Measurements from ENCODE around the gene CFAP99. TPM values are rescaled to one million over a fixed set of nuclear protein-coding genes. Genes with fewer than 3 reads are reported as not detected.
"Not testable (repeated sequence)": the region's sequence is repeated elsewhere in the genome, so short reads cannot be mapped to it uniquely, and the experiment has no call there.

Gene CFAP99
- total and polyA plus RNA-seq, 2 donors (not counting 1 experiment from before 2014, with no cell fraction given) = not detected

- not testable (repeated sequence) for H3K4me3 ChIP-seq (ENCODE audit: control extremely low read depth in 1 of 5, extremely low read depth in 1 of 5, insufficient read depth in 1 of 5, low read depth in 2 of 5, low read length in 4 of 5); H3K4me2 ChIP-seq (replicated peaks; ENCODE audit: low read depth, low read length, poor library complexity, severe bottlenecking); H2AFZ ChIP-seq (ENCODE audit: insufficient read depth, low read depth, low read length, poor library complexity, severe bottlenecking); DNase-seq; H3K27ac ChIP-seq (ENCODE audit: low read length in 2 of 2); H3K9ac ChIP-seq (ENCODE audit: low read length); ATAC-seq (ENCODE audit: low read depth); H3K36me3 ChIP-seq (replicated peaks in 1 of 2; ENCODE audit: control extremely low read depth in 1 of 2, control insufficient read depth in 1 of 2, extremely low read depth in 1 of 2, insufficient read depth in 2 of 2, low read length in 1 of 2); H3K9me3 Mint-ChIP-seq (ENCODE audit: insufficient read depth); H3K27ac Mint-ChIP-seq; H3K4me3 Mint-ChIP-seq; H3K27me3 ChIP-seq (replicated peaks in 1 of 4; ENCODE audit: control extremely low read depth in 1 of 4, control insufficient read depth in 3 of 4, insufficient read depth in 4 of 4, low read length in 3 of 4); H3K9me3 ChIP-seq (ENCODE audit: control extremely low read depth in 1 of 3, control insufficient read depth in 2 of 3, insufficient read depth in 1 of 3, low read length in 2 of 3); H3K27me3 Mint-ChIP-seq
- intact Hi-C loops (cut with micrococcal nuclease) = loop anchor here (5.0 kb wide), 3 partner anchors 183 to 753 kb away; partner anchors contain the start of gene SLBP
- H3K4me1 ChIP-seq (ENCODE audit: control insufficient read depth in 2 of 2, insufficient read depth in 2 of 2, low read length in 2 of 2) = peaks cover 21 to 26% of the 10 kb centered on the region in 2 donors
- POLR2A ChIA-PET = interaction anchor here (0.6 kb wide), 1 partner anchor 11 kb away, joined by 6 read pairs; no protein-coding TSS in a partner anchor
- CTCF ChIA-PET = interaction anchor here (0.7 to 7.5 kb wide), 4 partner anchors 16 to 246 kb away, joined by 3 to 54 read pairs (median 4); partner anchors contain the start of gene CFAP99
- peaks cover 55% of the 10 kb centered on the region for H3K79me2 ChIP-seq (ENCODE audit: control insufficient read depth, insufficient read depth, low read length)
- H3K4me1 Mint-ChIP-seq = peaks cover 31% of the 10 kb centered on the region
- peaks cover 31% of the 10 kb centered on the region for H4K20me1 ChIP-seq (ENCODE audit: control insufficient read depth, insufficient read depth, low read length, poor library complexity, severe bottlenecking)
Measured at GRCh38 chr4:2465544-2465943, 46.8 kb downstream of the CFAP99 start.

- H3K27ac Mint-ChIP-seq = peak within 1 kb of the TSS; percentile 99
- Histone ChIP-seq H3K9ac (ENCODE audit: low read length) (peak within 1 kb of the TSS; percentile 96), H3K27me3 (replicated peaks in 1 of 4; ENCODE audit: control extremely low read depth in 1 of 4, control insufficient read depth in 3 of 4, insufficient read depth in 4 of 4, low read length in 3 of 4) (no peaks in the 10 kb centered on the region), H3K36me3 (replicated peaks in 1 of 2; ENCODE audit: control extremely low read depth in 1 of 2, control insufficient read depth in 1 of 2, extremely low read depth in 1 of 2, insufficient read depth in 2 of 2, low read length in 1 of 2) (peaks cover 5 to 23% of the 10 kb centered on the region in 2 experiments), H3K9me3 (ENCODE audit: control extremely low read depth in 1 of 3, control insufficient read depth in 2 of 3, insufficient read depth in 1 of 3, low read length in 2 of 3) (no peaks in the 10 kb centered on the region), H3K27ac (ENCODE audit: low read length in 2 of 2) (peak within 1 kb of the TSS; percentile 90 to 97), H2AFZ (ENCODE audit: insufficient read depth, low read depth, low read length, poor library complexity, severe bottlenecking) (peak within 1 kb of the TSS; percentile 96), H4K20me1 (ENCODE audit: control insufficient read depth, insufficient read depth, low read length, poor library complexity, severe bottlenecking) (peaks cover 54% of the 10 kb centered on the region), H3K4me2 (replicated peaks; ENCODE audit: low read depth, low read length, poor library complexity, severe bottlenecking) (peak within 1 kb of the TSS; percentile 91), H3K79me2 (ENCODE audit: control insufficient read depth, insufficient read depth, low read length) (peaks cover 81% of the 10 kb centered on the region), H3K4me3 (ENCODE audit: control extremely low read depth in 1 of 5, extremely low read depth in 1 of 5, insufficient read depth in 1 of 5, low read depth in 2 of 5, low read length in 4 of 5) (peak within 1 kb of the TSS; percentile 77 to 99 (median 90)), H3K4me1 (ENCODE audit: control insufficient read depth in 2 of 2, insufficient read depth in 2 of 2, low read length in 2 of 2) (peaks cover 31 to 33% of the 10 kb centered on the region in 2 donors)
- intact Hi-C loops (cut with micrococcal nuclease) = loop anchor here (1.0 to 5.0 kb wide), 9 partner anchors 17 to 756 kb away; partner anchors contain the start of genes FAM193A, GRK4, HAUS3 and MXD4
- under 1% methylated on average over 73 of the region's 74 CpGs for WGBS (ENCODE audit: insufficient coverage)
- DNase-seq (peak; percentile 96), ATAC-seq (ENCODE audit: low read depth) (peak; percentile 85)
- TF ChIP-seq CTCF (IDR thresholded peaks at IDR 0.05) (no peak), EZH2 (IDR thresholded peaks at IDR 0.05; ENCODE audit: borderline replicate concordance, insufficient read depth, low read depth, low read length, poor library complexity, severe bottlenecking) (no peak)
- H3K4me1 Mint-ChIP-seq = peaks cover 45% of the 10 kb centered on the region
- H3K9me3 Mint-ChIP-seq (ENCODE audit: insufficient read depth) = no peaks in the 10 kb centered on the region
- ChIA-PET POLR2A (interaction anchor here (0.6 to 2.8 kb wide), 9 partner anchors 12 to 494 kb away, joined by 3 to 19 read pairs (median 6); partner anchors contain the start of genes FAM193A and MXD4), CTCF (interaction anchor here (0.6 to 3.8 kb wide), 10 partner anchors 12 to 249 kb away, joined by 3 to 29 read pairs (median 4); partner anchors contain the start of gene FAM193A)
- peak within 1 kb of the TSS; percentile 99 for H3K4me3 Mint-ChIP-seq
- no peaks in the 10 kb centered on the region for H3K27me3 Mint-ChIP-seq
Measured at GRCh38 chr4:2468456-2469191, 49.9 kb downstream of the CFAP99 start, which contains the start of gene RNF4. TSS of gene RNF4 (plus strand) at chr4:2469106. CDS start at chr4:2490494, 21,388 bp downstream.

All from B cell (primary cell).